Measurements from ENCODE around the gene BCL11A.

- TF ChIP-seq, protein P1, sequence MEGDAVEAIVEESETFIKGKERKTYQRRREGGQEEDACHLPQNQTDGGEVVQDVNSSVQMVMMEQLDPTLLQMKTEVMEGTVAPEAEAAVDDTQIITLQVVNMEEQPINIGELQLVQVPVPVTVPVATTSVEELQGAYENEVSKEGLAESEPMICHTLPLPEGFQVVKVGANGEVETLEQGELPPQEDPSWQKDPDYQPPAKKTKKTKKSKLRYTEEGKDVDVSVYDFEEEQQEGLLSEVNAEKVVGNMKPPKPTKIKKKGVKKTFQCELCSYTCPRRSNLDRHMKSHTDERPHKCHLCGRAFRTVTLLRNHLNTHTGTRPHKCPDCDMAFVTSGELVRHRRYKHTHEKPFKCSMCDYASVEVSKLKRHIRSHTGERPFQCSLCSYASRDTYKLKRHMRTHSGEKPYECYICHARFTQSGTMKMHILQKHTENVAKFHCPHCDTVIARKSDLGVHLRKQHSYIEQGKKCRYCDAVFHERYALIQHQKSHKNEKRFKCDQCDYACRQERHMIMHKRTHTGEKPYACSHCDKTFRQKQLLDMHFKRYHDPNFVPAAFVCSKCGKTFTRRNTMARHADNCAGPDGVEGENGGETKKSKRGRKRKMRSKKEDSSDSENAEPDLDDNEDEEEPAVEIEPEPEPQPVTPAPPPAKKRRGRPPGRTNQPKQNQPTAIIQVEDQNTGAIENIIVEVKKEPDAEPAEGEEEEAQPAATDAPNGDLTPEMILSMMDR (IDR thresholded peaks at IDR 0.05; ENCODE audit: low read depth, low read length, missing input control), result no peak
- TF ChIP-seq RXRA (IDR thresholded peaks at IDR 0.05) (no peak), SP1 (IDR thresholded peaks at IDR 0.05) (no peak), FOXA1 (IDR thresholded peaks at IDR 0.05) (no peak), MAX (IDR thresholded peaks at IDR 0.05) (no peak), TAF1 (conservative IDR thresholded peaks at IDR 0.05) (no peak), YY1 (IDR thresholded peaks at IDR 0.05) (no peak), RAD21 (IDR thresholded peaks at IDR 0.05) (no peak), ZBTB33 (IDR thresholded peaks at IDR 0.05) (no peak), JUND (IDR thresholded peaks at IDR 0.05) (no peak), GABPA (IDR thresholded peaks at IDR 0.05 in 1 of 2, conservative IDR thresholded peaks at IDR 0.05 in 1 of 2) (no peak), EGR1 (IDR thresholded peaks at IDR 0.05; ENCODE audit: low read depth in 2 of 2) (no peak)
- TF ChIP-seq, protein P2, sequence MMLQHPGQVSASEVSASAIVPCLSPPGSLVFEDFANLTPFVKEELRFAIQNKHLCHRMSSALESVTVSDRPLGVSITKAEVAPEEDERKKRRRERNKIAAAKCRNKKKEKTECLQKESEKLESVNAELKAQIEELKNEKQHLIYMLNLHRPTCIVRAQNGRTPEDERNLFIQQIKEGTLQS (IDR thresholded peaks at IDR 0.05), result no peak
- TF ChIP-seq, protein P3, sequence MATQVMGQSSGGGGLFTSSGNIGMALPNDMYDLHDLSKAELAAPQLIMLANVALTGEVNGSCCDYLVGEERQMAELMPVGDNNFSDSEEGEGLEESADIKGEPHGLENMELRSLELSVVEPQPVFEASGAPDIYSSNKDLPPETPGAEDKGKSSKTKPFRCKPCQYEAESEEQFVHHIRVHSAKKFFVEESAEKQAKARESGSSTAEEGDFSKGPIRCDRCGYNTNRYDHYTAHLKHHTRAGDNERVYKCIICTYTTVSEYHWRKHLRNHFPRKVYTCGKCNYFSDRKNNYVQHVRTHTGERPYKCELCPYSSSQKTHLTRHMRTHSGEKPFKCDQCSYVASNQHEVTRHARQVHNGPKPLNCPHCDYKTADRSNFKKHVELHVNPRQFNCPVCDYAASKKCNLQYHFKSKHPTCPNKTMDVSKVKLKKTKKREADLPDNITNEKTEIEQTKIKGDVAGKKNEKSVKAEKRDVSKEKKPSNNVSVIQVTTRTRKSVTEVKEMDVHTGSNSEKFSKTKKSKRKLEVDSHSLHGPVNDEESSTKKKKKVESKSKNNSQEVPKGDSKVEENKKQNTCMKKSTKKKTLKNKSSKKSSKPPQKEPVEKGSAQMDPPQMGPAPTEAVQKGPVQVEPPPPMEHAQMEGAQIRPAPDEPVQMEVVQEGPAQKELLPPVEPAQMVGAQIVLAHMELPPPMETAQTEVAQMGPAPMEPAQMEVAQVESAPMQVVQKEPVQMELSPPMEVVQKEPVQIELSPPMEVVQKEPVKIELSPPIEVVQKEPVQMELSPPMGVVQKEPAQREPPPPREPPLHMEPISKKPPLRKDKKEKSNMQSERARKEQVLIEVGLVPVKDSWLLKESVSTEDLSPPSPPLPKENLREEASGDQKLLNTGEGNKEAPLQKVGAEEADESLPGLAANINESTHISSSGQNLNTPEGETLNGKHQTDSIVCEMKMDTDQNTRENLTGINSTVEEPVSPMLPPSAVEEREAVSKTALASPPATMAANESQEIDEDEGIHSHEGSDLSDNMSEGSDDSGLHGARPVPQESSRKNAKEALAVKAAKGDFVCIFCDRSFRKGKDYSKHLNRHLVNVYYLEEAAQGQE (IDR thresholded peaks at IDR 0.05), result no peak
These were observed 1.2 kb downstream of the BCL11A start for GRCh38 chr2:60552078-60552850.

Measured in liver (tissue), 3 donors.